ENCODE measurements around the gene PRDM1.

PRDM1 gene

DNA sequence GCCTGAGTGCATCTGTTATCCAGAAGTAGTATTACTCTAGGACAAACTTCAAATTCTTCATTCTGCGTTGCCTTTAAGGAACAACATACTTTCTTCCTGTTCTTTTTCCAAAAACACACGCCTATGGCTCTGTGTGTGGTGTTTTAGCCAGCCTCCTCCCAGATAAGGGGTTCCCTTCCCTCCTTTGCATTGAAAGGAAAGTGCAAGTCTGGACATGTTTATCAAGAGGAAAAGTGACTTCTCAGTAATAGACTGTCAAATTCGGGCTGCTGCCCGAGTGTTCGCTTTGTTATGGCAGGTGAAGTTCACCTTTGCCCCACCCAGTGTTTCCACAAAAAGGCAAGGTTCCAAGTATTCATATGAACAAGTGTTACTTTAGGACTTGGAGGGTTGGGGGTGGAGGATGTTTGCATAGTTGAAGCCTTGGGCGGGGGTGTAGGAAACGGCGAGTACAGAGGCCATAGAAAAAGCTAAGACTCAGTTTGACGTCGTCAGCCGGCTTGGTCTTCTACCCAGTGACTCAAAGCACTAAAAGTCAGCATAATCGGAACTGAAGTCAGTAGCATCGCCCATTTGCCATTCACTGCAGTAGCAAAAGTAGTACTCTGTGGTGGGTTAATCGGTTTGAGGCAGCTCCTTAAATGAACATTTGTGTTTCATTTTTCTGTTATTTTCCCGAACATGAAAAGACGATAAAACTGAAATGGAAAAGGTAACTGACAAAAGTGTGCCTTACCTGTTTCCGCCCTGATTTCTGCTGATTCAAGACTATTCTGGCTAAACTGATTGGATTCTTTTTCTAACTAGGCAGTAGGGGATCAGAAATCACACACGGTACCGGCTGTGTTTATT lies 12.5 kb downstream of the PRDM1 start:
- DNase-seq = no peak

DNA sequence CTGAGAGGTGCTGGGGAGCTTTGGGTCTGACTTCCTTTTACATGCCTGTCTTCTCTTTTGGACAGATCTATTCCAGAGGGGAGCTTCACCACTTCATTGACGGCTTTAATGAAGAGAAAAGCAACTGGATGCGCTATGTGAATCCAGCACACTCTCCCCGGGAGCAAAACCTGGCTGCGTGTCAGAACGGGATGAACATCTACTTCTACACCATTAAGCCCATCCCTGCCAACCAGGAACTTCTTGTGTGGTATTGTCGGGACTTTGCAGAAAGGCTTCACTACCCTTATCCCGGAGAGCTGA lies 13.1 kb downstream of the PRDM1 start:
- no peak for DNase-seq

DNA sequence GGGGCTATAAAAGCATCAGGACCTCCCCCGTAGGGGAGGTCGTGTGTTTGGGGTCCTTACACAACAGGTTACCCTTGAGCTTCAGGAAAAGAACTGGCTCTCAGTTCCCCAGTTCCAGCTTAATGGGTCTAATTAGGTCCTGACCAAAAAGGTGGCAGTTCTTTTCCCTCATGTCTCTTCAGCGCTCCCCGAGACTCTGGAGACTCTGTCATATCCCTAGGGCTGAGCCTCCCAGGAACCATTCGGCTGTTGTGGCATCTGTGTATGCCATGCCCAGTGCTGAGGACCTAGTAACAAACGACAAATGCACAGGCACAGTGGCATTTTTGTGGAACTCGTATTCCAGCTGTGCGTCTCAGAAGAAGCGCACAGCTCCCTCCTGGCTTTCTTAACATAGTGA lies 14.6 kb downstream of the PRDM1 start:
- no peak for DNase-seq

DNA sequence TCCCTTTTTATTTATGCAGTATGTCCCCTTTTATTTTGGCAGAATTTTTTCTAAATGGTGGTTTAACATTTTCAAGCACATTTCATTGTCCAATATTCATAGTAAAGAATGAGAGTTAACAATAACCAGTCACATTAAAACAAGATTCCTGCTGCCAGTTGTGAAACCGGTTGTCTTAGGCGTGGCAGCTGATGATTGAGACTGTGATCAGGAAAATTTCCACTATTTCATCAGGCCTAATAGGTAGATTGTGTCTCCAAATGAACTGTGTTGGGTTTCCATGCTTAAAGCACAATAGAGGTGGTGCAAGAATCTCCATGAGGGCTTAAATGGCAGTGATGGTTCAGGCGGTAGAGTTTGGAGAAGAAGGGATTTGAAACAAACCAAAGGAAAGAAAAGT lies 15.3 kb downstream of the PRDM1 start:
- DNase-seq = no peak

DNA sequence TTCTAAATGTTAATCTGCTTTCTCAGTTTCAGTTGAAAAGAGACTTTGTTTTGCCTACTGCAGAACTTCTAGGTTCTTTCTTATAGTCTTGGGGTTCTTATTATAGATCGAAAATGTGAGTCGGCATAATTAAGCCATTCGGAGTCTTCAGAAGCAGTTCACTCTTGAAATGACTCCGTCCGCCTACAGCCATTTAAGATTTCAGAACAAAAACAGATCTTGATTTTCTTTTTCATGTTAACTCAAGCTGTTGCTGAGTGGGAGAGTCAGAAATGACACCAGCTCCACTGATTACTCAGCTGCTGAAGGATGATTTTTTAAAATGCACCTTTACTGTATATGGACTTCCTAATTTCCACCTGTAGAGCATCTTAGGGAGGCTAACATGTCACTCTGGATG lies 15.9 kb downstream of the PRDM1 start:
- DNase-seq = no peak

DNA sequence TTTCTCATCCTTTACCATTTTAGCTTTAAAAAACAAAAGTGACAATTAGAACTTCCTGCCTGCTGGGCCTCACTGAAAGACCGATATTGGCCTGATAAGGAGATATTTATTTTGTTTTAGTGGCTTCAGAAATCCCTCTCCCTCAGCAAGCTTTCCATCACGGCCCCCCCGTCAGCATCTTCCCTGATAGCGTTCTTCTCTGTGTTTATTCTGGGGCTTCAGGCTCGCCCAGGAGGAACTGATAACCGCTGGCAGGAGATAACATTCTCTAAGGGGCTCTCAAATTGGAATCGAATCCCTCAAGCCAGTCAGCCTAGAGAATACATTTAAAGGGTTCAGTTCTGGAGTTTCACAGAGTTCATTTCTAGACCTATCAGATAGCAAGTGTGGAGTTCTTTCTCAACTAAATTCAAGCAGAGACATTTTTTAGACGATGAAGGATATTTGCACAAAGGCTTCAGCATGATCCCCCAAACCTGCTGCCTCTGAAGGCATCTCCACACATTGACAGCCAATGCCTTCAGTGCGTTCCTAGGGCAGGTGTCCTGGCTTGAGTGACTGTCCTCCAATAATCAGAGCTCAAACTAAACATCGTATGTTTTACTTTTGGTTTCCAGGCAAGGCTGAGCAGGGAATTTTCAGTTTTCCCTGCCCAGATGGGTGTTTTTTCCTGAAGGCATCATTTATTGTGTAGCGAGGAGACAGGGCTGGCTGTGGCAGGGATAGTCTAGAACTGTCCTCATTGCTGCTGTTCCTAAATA lies 17.0 kb downstream of the PRDM1 start:
- no peak for DNase-seq

DNA sequence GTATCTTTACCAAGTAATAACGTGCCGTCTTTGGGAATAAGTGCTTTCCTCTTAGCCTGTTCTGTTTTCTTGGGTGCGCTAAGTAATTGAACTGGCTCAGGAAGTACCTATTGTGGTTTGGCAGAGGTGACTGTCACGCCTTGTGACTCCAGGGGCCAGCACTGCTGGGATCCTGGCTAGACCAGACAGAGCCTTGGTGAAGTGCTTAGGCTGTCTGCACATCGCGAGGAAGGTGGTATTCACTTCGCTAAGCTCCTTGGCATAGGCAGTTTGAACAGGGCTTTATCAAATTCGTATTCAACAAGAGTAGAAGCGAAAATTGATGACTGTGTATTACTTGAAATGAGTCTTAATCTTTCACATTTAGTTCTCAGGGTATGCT lies 17.6 kb downstream of the PRDM1 start:
- no peak for DNase-seq

DNA sequence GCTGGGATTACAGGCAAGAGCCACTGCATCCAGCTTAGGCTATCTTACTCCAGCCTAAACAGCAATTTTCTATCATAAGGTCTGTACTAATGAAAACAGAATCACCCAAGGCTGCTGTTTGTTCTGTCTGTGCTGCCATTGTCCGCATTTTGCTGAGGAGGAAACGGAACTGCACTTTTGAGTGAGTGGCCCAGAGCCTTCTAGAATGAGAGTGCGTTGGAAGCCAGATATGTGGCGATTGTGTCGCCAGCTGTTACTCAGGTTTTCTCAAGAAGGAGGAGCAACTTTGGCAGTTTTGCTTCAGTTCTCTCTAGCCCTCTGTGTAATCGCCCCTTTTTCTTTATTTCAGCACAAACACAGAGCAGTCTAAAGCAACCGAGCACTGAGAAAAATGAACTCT lies 18.3 kb downstream of the PRDM1 start:
- no peak for DNase-seq

DNA sequence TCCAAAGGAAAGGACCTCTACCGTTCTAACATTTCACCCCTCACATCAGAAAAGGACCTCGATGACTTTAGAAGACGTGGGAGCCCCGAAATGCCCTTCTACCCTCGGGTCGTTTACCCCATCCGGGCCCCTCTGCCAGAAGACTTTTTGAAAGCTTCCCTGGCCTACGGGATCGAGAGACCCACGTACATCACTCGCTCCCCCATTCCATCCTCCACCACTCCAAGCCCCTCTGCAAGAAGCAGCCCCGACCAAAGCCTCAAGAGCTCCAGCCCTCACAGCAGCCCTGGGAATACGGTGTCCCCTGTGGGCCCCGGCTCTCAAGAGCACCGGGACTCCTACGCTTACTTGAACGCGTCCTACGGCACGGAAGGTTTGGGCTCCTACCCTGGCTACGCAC lies 18.8 kb downstream of the PRDM1 start:
- DNase-seq = no peak

DNA sequence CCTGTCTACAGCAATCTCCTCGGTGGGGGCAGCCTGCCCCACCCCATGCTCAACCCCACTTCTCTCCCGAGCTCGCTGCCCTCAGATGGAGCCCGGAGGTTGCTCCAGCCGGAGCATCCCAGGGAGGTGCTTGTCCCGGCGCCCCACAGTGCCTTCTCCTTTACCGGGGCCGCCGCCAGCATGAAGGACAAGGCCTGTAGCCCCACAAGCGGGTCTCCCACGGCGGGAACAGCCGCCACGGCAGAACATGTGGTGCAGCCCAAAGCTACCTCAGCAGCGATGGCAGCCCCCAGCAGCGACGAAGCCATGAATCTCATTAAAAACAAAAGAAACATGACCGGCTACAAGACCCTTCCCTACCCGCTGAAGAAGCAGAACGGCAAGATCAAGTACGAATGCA lies 19.4 kb downstream of the PRDM1 start:
- DNase-seq = no peak

DNA sequence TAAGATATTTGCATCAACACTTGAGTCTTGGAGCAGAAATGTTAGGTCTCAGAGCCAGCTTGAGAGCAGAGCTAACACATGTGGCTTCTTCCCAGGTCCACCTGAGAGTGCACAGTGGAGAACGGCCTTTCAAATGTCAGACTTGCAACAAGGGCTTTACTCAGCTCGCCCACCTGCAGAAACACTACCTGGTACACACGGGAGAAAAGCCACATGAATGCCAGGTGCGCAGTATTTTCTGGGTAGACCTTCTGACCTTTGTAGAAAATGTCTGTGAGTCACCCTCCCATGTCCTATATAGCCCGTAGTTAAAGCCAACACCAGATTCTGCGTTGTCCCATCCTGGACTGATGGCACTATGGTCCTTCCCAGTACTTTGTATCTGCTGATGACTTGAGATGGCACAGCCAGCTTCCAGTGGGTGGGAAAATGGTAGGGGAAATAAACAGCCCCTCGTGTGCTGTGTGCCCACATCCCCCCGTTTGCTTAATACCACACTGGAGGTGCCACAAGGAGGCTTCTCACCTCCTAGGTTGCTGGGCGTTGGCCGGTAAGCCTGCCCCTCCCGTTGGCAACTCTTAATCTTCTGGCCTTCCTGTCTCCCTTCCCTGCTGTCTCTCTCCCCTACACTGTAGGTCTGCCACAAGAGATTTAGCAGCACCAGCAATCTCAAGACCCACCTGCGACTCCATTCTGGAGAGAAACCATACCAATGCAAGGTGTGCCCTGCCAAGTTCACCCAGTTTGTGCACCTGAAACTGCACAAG lies 20.3 kb downstream of the PRDM1 start:
- no peak for DNase-seq

DNA sequence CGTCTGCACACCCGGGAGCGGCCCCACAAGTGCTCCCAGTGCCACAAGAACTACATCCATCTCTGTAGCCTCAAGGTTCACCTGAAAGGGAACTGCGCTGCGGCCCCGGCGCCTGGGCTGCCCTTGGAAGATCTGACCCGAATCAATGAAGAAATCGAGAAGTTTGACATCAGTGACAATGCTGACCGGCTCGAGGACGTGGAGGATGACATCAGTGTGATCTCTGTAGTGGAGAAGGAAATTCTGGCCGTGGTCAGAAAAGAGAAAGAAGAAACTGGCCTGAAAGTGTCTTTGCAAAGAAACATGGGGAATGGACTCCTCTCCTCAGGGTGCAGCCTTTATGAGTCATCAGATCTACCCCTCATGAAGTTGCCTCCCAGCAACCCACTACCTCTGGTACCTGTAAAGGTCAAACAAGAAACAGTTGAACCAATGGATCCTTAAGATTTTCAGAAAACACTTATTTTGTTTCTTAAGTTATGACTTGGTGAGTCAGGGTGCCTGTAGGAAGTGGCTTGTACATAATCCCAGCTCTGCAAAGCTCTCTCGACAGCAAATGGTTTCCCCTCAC lies 21.0 kb downstream of the PRDM1 start:
- no peak for DNase-seq

DNA sequence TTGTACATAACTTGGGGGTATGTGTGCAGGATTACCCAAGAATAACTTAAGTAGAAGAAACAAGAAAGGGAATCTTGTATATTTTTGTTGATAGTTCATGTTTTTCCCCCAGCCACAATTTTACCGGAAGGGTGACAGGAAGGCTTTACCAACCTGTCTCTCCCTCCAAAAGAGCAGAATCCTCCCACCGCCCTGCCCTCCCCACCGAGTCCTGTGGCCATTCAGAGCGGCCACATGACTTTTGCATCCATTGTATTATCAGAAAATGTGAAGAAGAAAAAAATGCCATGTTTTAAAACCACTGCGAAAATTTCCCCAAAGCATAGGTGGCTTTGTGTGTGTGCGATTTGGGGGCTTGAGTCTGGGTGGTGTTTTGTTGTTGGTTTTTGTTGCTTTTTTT lies 22.0 kb downstream of the PRDM1 start:
- DNase-seq = no peak

DNA sequence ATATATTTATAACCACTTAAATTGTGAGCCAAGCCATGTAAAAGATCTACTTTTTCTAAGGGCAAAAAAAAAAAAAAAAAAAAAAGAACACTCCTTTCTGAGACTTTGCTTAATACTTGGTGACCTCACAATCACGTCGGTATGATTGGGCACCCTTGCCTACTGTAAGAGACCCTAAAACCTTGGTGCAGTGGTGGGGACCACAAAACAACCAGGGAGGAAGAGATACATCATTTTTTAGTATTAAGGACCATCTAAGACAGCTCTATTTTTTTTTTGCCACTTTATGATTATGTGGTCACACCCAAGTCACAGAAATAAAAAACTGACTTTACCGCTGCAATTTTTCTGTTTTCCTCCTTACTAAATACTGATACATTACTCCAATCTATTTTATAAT lies 22.9 kb downstream of the PRDM1 start:
- no peak for DNase-seq

DNA sequence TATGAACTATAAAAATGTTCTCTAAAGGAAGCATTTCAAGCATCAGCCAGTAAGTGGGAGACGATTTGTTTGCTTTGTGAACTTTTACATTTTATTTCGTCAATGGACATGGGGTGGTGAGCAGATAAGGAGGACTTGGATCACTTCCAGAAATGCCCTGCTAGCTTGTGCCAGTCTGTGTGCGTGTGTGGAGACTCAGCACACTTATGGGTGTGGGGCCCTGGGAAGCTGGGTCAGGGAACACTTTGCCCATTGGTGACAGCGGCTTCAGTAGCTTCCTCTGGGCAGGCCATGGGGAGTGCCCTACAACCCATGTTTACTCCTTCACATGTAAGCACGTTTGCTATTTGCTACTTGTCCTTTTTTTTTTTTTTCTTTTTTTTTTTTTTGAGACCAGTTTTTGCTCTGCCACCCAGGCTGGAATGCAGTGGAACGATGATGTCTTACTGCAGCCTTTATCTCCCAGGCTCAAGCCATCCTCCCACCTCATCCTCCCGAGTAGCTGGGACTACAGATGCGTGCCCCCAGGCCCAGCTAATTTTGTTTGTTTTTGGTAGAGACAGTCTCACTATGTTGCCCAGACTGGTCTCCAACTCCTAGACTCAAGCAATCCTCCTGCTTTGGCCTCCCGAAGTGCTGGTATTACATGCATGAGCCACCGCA lies 24.2 kb downstream of the PRDM1 start:
- DNase-seq = no peak

DNA sequence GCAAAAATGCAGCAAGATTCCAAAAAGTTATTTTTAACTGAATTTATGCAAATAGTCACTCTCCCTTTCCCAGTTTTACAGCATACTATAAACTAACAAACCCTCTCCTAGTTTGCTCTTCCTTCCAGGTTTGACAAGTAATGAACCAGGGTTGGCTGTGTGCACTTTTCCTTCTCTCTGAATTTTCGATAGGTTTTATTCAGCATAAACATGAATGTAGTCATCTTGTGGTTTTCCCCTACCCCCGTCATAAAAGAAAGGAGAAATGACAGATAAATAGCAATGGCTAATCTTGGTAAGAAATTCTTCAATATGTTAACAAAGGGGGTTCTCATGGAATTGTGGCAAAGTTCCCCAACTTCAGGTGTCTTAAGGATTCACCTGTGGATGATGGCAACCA lies 26.3 kb downstream of the PRDM1 start:
- DNase-seq = no peak

DNA sequence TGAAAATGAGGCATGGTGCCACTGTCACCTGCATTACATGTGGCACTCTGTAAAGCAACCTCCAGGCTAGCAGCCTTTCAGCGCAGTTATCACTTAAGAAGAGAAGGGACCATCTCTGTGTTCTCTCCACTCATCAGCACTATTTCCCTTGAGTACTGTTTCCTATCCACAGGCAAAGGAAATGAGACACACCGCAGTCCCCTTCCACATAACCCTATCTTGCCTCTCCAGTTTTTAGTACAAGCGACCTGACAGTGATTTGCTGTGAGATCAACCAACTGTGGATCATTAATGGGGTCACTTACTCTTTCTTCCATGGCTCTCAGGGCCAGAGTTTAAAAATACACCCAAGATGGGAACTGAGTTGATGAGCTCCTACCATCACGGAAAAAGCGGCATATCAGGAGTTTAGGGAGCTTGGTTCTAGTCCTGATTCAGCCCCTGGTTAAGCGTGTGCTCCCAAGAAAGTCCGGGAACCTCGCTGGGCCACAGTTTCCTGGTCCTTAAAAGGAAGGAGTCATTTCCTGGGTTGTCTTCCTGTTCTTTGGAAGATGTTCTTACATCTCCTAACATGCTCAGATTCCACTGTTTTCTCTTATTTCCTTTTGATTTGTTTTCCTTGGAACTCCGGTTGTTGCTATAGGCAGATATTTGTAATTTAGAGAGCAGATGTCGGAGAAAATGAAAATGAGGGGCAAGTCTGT lies 27.3 kb downstream of the PRDM1 start:
- no peak for DNase-seq

DNA sequence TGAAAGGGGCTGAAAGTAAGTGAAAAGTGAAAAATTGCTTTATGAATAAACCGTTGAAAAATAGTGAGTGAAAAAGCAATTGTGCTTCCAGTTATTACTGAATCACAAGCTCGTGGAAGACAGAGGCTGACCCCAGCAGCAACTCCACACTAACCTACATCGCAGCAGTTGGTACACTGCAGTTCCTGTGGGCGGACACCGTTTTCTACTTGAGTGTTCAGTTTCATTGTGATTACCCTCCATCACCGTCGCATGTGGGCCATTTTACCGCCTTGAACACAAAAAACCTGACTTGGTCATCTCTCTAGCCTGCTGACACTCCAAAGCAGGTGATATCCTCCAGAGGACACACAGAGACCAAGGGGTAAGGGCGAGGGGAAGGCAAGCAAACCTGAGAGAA lies 28.4 kb downstream of the PRDM1 start:
- DNase-seq = no peak

DNA sequence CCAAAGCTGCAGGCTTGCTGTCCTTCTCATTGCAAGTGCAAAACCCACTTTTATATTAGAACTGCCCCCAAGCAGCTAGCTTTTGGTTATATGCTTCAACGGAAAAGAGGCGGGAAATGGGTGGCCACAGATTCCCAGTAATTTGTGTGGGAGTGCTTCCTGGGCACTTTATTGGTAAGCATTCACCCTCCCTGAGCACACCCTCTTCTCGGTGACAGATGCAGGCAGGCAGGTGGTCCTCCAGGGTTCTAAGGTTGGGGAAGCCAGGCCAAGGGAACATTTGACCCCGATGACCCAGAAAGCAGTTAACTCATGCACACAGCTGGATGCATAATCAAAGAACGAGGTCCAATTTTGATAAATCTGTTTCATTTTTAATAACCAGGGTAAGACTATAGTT lies 29.1 kb downstream of the PRDM1 start:
- no peak for DNase-seq

DNA sequence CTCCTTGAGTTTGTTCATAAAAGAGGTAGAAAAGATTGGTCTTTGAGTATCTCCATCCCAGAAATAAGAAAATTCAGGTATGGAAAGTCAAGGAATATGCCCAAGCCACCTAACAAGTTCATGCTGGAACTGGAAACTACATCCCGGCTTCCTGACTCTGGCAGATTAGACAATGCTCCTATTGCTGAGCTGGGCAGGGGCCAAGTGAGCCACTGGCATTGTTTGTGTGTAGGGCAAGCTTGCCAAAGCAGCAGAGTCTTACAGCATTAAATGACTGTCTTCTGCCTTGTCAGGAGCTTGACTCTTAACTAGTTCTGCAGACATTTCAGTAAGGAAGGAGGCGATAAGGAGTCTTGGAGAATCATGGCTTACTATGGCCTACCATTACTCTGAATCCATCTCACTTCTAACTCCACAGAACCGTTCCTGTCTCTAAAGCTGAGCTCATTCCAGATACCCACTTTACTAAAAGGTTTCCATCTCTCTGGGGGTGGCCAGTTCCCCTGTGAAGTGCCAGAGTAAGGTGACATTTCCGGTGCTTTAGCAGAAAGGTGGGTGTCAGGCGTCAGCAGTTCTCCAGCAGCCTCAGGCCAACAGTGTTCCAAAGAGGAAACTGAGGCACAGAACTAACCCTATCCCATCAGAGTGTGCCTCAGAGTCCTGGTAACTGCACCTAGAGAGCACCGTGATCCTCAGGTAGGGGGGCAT lies 30.1 kb downstream of the PRDM1 start:
- DNase-seq = no peak

DNA sequence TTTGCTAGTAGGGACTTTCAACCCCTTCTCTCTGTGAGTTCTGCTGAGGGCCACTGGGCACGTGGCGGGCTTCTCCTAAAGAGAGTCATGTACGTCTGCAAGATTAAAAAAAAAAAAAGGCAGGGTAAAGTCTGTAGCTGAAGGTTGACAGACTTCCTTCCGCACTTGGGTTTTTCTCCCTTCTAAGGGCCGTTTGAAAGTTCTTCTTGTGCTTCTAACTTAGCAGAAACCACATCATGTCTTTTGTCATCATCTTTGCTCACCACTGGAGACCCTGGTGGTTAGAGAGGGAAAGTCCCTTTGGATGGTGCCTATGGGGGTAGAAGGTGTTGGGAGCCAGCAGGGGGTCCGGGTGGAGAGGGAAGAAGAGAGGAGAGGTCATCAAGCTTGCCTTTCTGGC lies 31.4 kb downstream of the PRDM1 start:
- no peak for DNase-seq
